HepG2 (cell line): ENCODE measurements around the gene ZNF467. TPM values are rescaled to one million over a fixed set of nuclear protein-coding genes. Genes with fewer than 3 reads are reported as not detected.

Source experiments
- ATAC-seq: fragments of 200-7000 bp; cut with Tn5 transposase; 3 replicates; pipeline ENCODE4 v1.9.1; 2020; ENCODE audit warnings: mild to moderate bottlenecking, moderate library complexity
- BruUV-seq: library from RNA; stranded (reverse); fragments of 400-500 nt; replicated peaks from 2 replicates; lab custom pipeline; 2021; lab: Mats Ljungman, UMichigan
- CTCF ChIA-PET: fragments of 300-600 bp; formaldehyde crosslinking; extraction: SDS; loops from one replicate; lab custom pipeline; 2021; ENCODE audit warnings: low total read pairs, inconsistent platforms, low intra/inter-chr PET ratio; lab: Yijun Ruan, JAX
- POLR2A ChIA-PET: fragments of 350-600 bp; sonication (Branson Sonifier 250); formaldehyde crosslinking; loops from one replicate; lab custom pipeline; 2020; ENCODE audit warnings: antibody characterized with exemption, inconsistent platforms; lab: Yijun Ruan, JAX
- DNase-seq: peaks from one replicate; pipeline ENCODE4 v3.0.0-alpha.2; 2015; ENCODE audit warnings: low spot score
- FAIRE-seq: peaks from 3 replicates; lab custom pipeline; 2011; peaks lifted over from hg19 to GRCh38; lab: Jason Lieb, UNC
- H2AFZ ChIP-seq: one replicate; pipeline ENCODE4 v1.6.1; 2011; ENCODE audit warnings: low read length, inconsistent platforms
- H3K27ac ChIP-seq: fragments of 300-600 bp; 3 replicates; pipeline ENCODE4 v1.8.0; 2011; ENCODE audit warnings: mixed run types, mild to moderate bottlenecking, mixed read lengths, low read length, inconsistent platforms; ENCODE audit not compliant: insufficient read depth; ENCODE audit errors: extremely low read length
- H3K27me3 ChIP-seq, 2 experiments: fragments of 200-600 bp in 1 of 2; 2 replicates in 1 of 2; 3 replicates in 1 of 2; pipeline versions ENCODE4 v1.6.0 to v1.8.0; 2011; ENCODE audit warnings: low read length in 2 of 2, mild to moderate bottlenecking in 2 of 2, moderate library complexity in 2 of 2, inconsistent platforms in 1 of 2; ENCODE audit not compliant: insufficient read depth in 2 of 2, control insufficient read depth in 1 of 2
- H3K36me3 ChIP-seq, 2 experiments: fragments of 200-600 bp in 1 of 2; replicated peaks in 1 of 2; 2 replicates in 1 of 2; 3 replicates in 1 of 2; pipeline versions ENCODE4 v1.5.1 to v1.8.0; 2011; ENCODE audit warnings: low read length in 2 of 2, inconsistent platforms in 1 of 2; ENCODE audit not compliant: insufficient read depth in 2 of 2, control insufficient read depth in 1 of 2
- H3K4me1 ChIP-seq: 2 replicates; pipeline ENCODE4 v1.5.1; 2012; ENCODE audit warnings: low read length, inconsistent platforms; ENCODE audit not compliant: insufficient read depth
- H3K4me2 ChIP-seq: 2 replicates; pipeline ENCODE4 v1.6.0; 2011; ENCODE audit warnings: low read depth, low read length, inconsistent platforms
- H3K4me3 ChIP-seq, 3 experiments: fragments of 200-600 bp in 1 of 3; sonication (generic), shearing (Covaris generic) in 1 of 3; replicated peaks in 1 of 3; 2 replicates each; pipeline ENCODE4 v1.5.1; 2011 to 2016; ENCODE audit warnings: low read length in 3 of 3, inconsistent platforms in 2 of 3, low read depth in 2 of 3, mild to moderate bottlenecking in 2 of 3, control low read depth in 1 of 3, mixed read lengths in 1 of 3; ENCODE audit not compliant: insufficient read depth in 1 of 3
- H3K79me2 ChIP-seq: one replicate; pipeline ENCODE4 v1.6.1; 2011; ENCODE audit warnings: low read length, inconsistent platforms; ENCODE audit not compliant: insufficient read depth
- H3K9ac ChIP-seq: 2 replicates; pipeline ENCODE4 v1.6.0; 2011; ENCODE audit warnings: mild to moderate bottlenecking, low read depth, low read length, inconsistent platforms; ENCODE audit not compliant: insufficient read depth
- H3K9me3 ChIP-seq: 2 replicates; pipeline ENCODE4 v1.5.1; 2012; ENCODE audit warnings: mild to moderate bottlenecking, low read length
- H4K20me1 ChIP-seq: 2 replicates; pipeline ENCODE4 v1.6.0; 2011; ENCODE audit warnings: inconsistent platforms, mild to moderate bottlenecking, low read length, moderate library complexity; ENCODE audit not compliant: insufficient read depth
- GMEB2 ChIP-seq: IDR thresholded peaks from 2 replicates; pipeline ENCODE4 v1.6.1; 2016; ENCODE audit warnings: missing biosample characterization, missing genetic modification reagents, low read depth
- HCFC1 ChIP-seq: fragments of 150-350 bp; IDR thresholded peaks from 2 replicates; pipeline ENCODE4 v1.6.1; 2014; ENCODE audit warnings: low read depth, low read length
- NBN ChIP-seq: fragments of 450-650 bp; conservative IDR thresholded peaks from 2 replicates; pipeline ENCODE4 v1.6.1; 2017
- ONECUT2 ChIP-seq: sonication (generic); formaldehyde crosslinking; IDR thresholded peaks from 2 replicates; pipeline ENCODE4 v1.4.0; 2020; ENCODE audit warnings: missing genetic modification reagents
- ZHX2 ChIP-seq, 2 experiments: sonication (generic) in 1 of 2; formaldehyde crosslinking in 1 of 2; IDR thresholded peaks; 2 replicates each; pipeline versions ENCODE4 v1.6.1 to v1.9.0; 2014 to 2022; ENCODE audit warnings: antibody characterized with exemption in 1 of 2, borderline replicate concordance in 1 of 2, inconsistent platforms in 1 of 2, low read depth in 1 of 2, missing genetic modification reagents in 1 of 2
- ZNF660 ChIP-seq: sonication (generic); formaldehyde crosslinking; IDR thresholded peaks from 2 replicates; pipeline ENCODE4 v1.5.1; 2020; ENCODE audit warnings: mild to moderate bottlenecking, low read depth, missing genetic modification reagents, borderline replicate concordance
- ZNF691 ChIP-seq: sonication (generic); formaldehyde crosslinking; IDR thresholded peaks from 2 replicates; pipeline ENCODE4 v1.4.0; 2020; ENCODE audit warnings: missing genetic modification reagents, low read depth, mild to moderate bottlenecking, borderline replicate concordance
- ZNF891 ChIP-seq: sonication (generic); formaldehyde crosslinking; IDR thresholded peaks from 2 replicates; pipeline ENCODE4 v1.5.0; 2020; ENCODE audit warnings: mild to moderate bottlenecking, missing genetic modification reagents
- WGBS: methylation state at CpG from one replicate; pipeline ENCODE4 v1.1.6; 2017; ENCODE audit warnings: low lambda C conversion rate; 5-methylcytosine and 5-hydroxymethylcytosine counted together
- in situ Hi-C: cut with HindIII; loops from 2 replicates; pipeline ENCODE4 v1.10.0; 2017; ENCODE audit warnings: low pct_unique_long_range_greater_than_20kb; ENCODE audit not compliant: extremely low pct_ligation_motif_present
- intact Hi-C: fragments of 100-400 bp; cut with micrococcal nuclease; formaldehyde crosslinking; loops from one replicate; pipeline ENCODE4 v1.10.0; 2022; ENCODE audit not compliant: unreplicated experiment
- polyA plus RNA-seq, 8 experiments: library from polyadenylated mRNA; depleted of rRNA in 3 of 8; stranded (reverse) in 7 of 8; unstranded in 1 of 8; fragments of >200 nt; fragmentation: Illumina TruSeq in 4 of 8; extraction: Trizol in 4 of 8; gene quantifications; 2 replicates each; pipeline versions ENCODE4 v1.2.1 to v1.2.3, GENCODE V29; 2011 to 2016; ENCODE audit warnings: low read depth in 4 of 8, missing spikeins in 1 of 8, mixed read lengths in 1 of 8; ENCODE audit not compliant: insufficient read depth in 1 of 8
- total RNA-seq, 5 experiments: library from RNA; depleted of rRNA; stranded (reverse); fragments of >200 nt; fragmentation: Illumina TruSeq; extraction: Trizol; gene quantifications; 2 replicates each; pipeline ENCODE4 v1.2.3, GENCODE V29; 2016; ENCODE audit warnings: low read depth in 1 of 5

The ZNF467 gene
- total and polyA plus RNA-seq, 2 of the 13 experiments (the other 11 are each of a cell fraction or from before 2014, with no cell fraction given): 0.03 TPM; not detected in 1

GRCh38 chr7:149817836-149818535 lies 44.6 kb upstream of the ZNF467 start:
- DNase-seq: no peak
- H2AFZ ChIP-seq: no peak overlapping the region
- TF ChIP-seq ZHX2 (IDR thresholded peaks at IDR 0.05; ENCODE audit: low read depth) (no peak), ZHX2 (CRISPR knock-in tag; IDR thresholded peaks at IDR 0.05; ENCODE audit: borderline replicate concordance) (no peak), NBN (no peak), GMEB2 (CRISPR knock-in tag) (no peak), ONECUT2 (CRISPR knock-in tag) (no peak), HCFC1 (no peak), ZNF660 (CRISPR knock-in tag) (no peak), ZNF891 (CRISPR knock-in tag) (no peak), ZNF691 (CRISPR knock-in tag) (no peak)

More at GRCh38 chr7:149817836-149818535, 44.6 kb upstream of the ZNF467 start:
- FAIRE-seq: no peak
- peaks cover 3 to 4% of the 10 kb centered on the region in 2 experiments; a peak in 2 of 5 replicates for H3K27me3 ChIP-seq
- in situ Hi-C loops: no loop called here
- H3K4me2 ChIP-seq: no peak overlapping the region
- ChIA-PET POLR2A (no interaction called here), CTCF (no interaction called here)
- H3K36me3 ChIP-seq: no peaks in the 10 kb centered on the region
- peaks cover 33% of the 10 kb centered on the region for H3K4me1 ChIP-seq
- H3K79me2 ChIP-seq: no peaks in the 10 kb centered on the region
- H3K27ac ChIP-seq: no peak overlapping the region
- ATAC-seq: no peak
- H3K9ac ChIP-seq: no peak overlapping the region
- no TSS peak for BruUV-seq
- no peaks in the 10 kb centered on the region for H4K20me1 ChIP-seq
- 51% methylated on average over 14 of the region's 23 CpGs for WGBS
- no peaks in the 10 kb centered on the region for H3K9me3 ChIP-seq
- intact Hi-C loops: no loop called here
- no peak overlapping the region for H3K4me3 ChIP-seq
